ENCODE results near the gene SDK2. TPM values are rescaled to one million over a fixed set of nuclear protein-coding genes. Genes with fewer than 3 reads are reported as not detected.

Gene SDK2
- total and polyA plus RNA-seq, 9 of the 15 experiments (the other 6 are each of a cell fraction or from before 2014, with no cell fraction given) = 0.04 TPM; not detected in 8

DNA sequence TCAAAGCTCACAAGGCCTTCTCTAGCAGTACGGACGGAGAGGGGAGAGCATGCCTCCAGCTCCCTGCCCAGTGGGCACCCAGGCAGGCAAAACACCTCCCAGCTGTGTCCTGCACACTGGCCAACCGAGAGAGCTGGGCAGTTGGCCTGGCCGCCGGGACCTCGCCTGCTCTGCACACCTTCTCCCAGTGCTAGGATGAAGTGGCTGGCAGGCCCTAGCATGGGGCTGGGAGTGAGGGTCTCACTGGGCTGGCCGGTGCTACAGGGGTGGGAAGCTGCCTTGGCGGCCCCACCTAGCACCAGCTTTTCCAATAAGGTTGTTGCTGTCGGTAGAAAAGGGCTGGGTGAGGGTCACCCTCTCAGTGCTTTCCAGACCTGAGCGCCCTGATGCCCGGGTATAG lies 60.2 kb downstream of the SDK2 start:
- POLR2A ChIA-PET = interaction anchor here (0.6 to 1.0 kb wide), 3 partner anchors 10 to 1009 kb away, joined by 3 to 7 read pairs (median 3); no protein-coding TSS in a partner anchor

More for the DNA sequence above, 60.2 kb downstream of the SDK2 start:
- TF ChIP-seq ZNF507 (tag; conservative IDR thresholded peaks at IDR 0.05) = no peak
- no peak for TF ChIP-seq HNRNPUL1 (IDR thresholded peaks at IDR 0.05; ENCODE audit: low read length)
- no peak for TF ChIP-seq NR4A1 (CRISPR knock-in tag; IDR thresholded peaks at IDR 0.05)
- TF ChIP-seq NR4A1 (tag; IDR thresholded peaks at IDR 0.05) = no peak
- no peak for TF ChIP-seq BDP1 (IDR thresholded peaks at IDR 0.05; ENCODE audit: insufficient read depth, insufficient read length)
- no peak for TF ChIP-seq KLF16 (IDR thresholded peaks at IDR 0.05)
- TF ChIP-seq SMAD4 (CRISPR knock-in tag; conservative IDR thresholded peaks at IDR 0.05) = no peak
- TF ChIP-seq ZEB2 (IDR thresholded peaks at IDR 0.05) = no peak
- TF ChIP-seq MEIS2 (IDR thresholded peaks at IDR 0.05; ENCODE audit: partially characterized antibody) = no peak
- TF ChIP-seq ZNF561 (CRISPR knock-in tag; conservative IDR thresholded peaks at IDR 0.05) = no peak
- TF ChIP-seq, protein P1, sequence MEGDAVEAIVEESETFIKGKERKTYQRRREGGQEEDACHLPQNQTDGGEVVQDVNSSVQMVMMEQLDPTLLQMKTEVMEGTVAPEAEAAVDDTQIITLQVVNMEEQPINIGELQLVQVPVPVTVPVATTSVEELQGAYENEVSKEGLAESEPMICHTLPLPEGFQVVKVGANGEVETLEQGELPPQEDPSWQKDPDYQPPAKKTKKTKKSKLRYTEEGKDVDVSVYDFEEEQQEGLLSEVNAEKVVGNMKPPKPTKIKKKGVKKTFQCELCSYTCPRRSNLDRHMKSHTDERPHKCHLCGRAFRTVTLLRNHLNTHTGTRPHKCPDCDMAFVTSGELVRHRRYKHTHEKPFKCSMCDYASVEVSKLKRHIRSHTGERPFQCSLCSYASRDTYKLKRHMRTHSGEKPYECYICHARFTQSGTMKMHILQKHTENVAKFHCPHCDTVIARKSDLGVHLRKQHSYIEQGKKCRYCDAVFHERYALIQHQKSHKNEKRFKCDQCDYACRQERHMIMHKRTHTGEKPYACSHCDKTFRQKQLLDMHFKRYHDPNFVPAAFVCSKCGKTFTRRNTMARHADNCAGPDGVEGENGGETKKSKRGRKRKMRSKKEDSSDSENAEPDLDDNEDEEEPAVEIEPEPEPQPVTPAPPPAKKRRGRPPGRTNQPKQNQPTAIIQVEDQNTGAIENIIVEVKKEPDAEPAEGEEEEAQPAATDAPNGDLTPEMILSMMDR (IDR thresholded peaks at IDR 0.05 in 2 of 3, conservative IDR thresholded peaks at IDR 0.05 in 1 of 3; ENCODE audit: insufficient read depth in 2 of 3, low read depth in 1 of 3, low read length in 3 of 3) = no peak
- Histone ChIP-seq H3K9me1 (ENCODE audit: control insufficient read depth, insufficient read depth, low read length) (no peaks in the 10 kb centered on the region), H3K36me3 (ENCODE audit: control insufficient read depth, insufficient read depth, low read length) (no peaks in the 10 kb centered on the region), H3K4me3 (no peak overlapping the region), H3K9me3 (replicated peaks; ENCODE audit: control insufficient read depth, insufficient read depth, low read depth, low read length) (no peaks in the 10 kb centered on the region), H3K9ac (ENCODE audit: insufficient read depth in 1 of 2, low read depth in 2 of 2, low read length in 2 of 2) (no peak overlapping the region), H4K20me1 (replicated peaks; ENCODE audit: control insufficient read depth, insufficient read depth, low read length) (peaks cover 10% of the 10 kb centered on the region; the same call in 1 of the 2 replicates), H3K27me3 (ENCODE audit: control insufficient read depth in 2 of 2, insufficient read depth in 2 of 2, low read length in 2 of 2) (peaks cover 4 to 41% of the 10 kb centered on the region in 2 experiments; a peak in 3 of 5 replicates), H3K4me2 (ENCODE audit: insufficient read depth, low read length) (no peak overlapping the region), H3K4me1 (replicated peaks in 1 of 2; ENCODE audit: control insufficient read depth in 2 of 2, insufficient read depth in 2 of 2, low read length in 2 of 2) (no peaks in the 10 kb centered on the region; a peak in 1 of 5 replicates), H3K27ac (ENCODE audit: extremely low read depth, low read depth, low read length) (no peak overlapping the region), H3K79me2 (ENCODE audit: control insufficient read depth, insufficient read depth, low read length) (no peaks in the 10 kb centered on the region), H2AFZ (ENCODE audit: low read depth, low read length) (no peak overlapping the region)
- WGBS (ENCODE audit: insufficient coverage, low coverage, missing lambda C conversion rate) = 5% methylated on average over 10 of the region's 11 CpGs
- CTCF ChIA-PET (ENCODE audit: low intra/inter-chr PET ratio) = no interaction called here
- intact Hi-C loops (cut with micrococcal nuclease) = no loop called here
- no peak for ATAC-seq
- no peak for DNase-seq (ENCODE audit: extremely low read depth in 1 of 4, low spot score in 3 of 4)
- BruUV-seq (replicated peaks) = no TSS peak
- no peak for FAIRE-seq
- in situ Hi-C loops (cut with MboI) = no loop called here

All from K562 (cell line).